ENCODE data around the gene CACNA1D. TPM values are rescaled to one million over a fixed set of nuclear protein-coding genes. Genes with fewer than 3 reads are reported as not detected.

CACNA1D gene
- total and polyA plus RNA-seq, 2 experiments from 2014 or later = 5.2 to 27.8 TPM

DNA sequence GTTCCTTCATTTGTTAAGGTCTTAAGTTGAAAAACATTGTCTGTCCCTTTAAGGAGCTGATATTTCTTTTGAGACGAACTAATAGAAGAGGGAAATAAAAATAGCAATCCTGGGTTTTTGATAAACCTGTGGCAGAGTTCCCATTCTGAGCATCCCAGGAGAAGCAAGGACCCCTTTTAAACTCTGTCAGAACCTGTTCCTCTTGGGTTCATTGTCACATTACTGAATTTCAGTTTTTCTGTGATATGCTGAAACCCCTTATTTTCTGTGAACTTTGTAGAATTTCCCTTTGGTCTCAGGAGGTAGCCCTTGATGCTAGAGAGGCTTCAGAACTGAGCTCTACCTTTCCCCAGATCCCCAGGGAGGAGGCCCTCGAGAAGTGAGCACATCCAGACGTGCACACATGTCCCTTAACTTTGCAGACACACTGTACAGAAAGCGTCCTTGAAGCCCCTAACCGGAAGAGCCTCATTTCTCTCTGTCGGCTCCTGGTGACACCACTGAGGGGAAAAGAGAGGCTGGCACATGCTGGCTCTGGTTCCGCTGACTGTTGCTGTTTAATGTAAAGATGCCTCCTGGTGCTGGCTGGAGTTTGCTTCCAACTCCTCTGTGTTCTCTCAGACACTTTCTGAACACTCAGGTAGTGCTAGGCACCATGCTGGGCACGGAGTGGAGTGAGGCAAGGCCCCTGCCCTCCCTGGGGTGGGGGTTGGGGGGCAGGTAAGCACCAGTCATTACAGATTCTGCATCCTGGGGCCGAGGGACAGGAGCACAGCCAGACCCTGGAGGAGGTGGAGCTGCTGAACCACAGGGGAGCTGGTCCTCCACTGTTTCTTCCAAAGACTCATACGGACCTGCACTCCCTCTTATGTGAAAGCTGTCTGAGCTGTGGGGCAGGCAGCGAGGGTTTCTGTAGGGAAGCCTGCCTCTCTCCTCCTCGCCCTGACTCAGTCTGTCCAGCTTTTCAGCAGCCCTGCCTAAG lies 274.4 kb downstream of the CACNA1D start:
- no peaks in the 10 kb centered on the region for H3K27me3 ChIP-seq
- no peak overlapping the region for H3K4me2 ChIP-seq
- H3K9me2 ChIP-seq (replicated peaks; ENCODE audit: insufficient read depth) = no peaks in the 10 kb centered on the region
- H3K27ac ChIP-seq = no peak overlapping the region
- 71% methylated on average over 12 of the region's 12 CpGs for WGBS (ENCODE audit: low lambda C conversion rate, missing lambda C conversion rate)
- DNase-seq (ENCODE audit: low spot score) = no peak
- no peak overlapping the region for H3K4me3 ChIP-seq
- TF ChIP-seq EZH2phosphoT487 (IDR thresholded peaks at IDR 0.05; ENCODE audit: low read depth, severe bottlenecking, unreplicated experiment) (no peak), EZH2 (IDR thresholded peaks at IDR 0.05; ENCODE audit: borderline replicate concordance) (no peak)
- TF ChIP-seq, protein P1, sequence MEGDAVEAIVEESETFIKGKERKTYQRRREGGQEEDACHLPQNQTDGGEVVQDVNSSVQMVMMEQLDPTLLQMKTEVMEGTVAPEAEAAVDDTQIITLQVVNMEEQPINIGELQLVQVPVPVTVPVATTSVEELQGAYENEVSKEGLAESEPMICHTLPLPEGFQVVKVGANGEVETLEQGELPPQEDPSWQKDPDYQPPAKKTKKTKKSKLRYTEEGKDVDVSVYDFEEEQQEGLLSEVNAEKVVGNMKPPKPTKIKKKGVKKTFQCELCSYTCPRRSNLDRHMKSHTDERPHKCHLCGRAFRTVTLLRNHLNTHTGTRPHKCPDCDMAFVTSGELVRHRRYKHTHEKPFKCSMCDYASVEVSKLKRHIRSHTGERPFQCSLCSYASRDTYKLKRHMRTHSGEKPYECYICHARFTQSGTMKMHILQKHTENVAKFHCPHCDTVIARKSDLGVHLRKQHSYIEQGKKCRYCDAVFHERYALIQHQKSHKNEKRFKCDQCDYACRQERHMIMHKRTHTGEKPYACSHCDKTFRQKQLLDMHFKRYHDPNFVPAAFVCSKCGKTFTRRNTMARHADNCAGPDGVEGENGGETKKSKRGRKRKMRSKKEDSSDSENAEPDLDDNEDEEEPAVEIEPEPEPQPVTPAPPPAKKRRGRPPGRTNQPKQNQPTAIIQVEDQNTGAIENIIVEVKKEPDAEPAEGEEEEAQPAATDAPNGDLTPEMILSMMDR (IDR thresholded peaks at IDR 0.05; ENCODE audit: poor library complexity) = no peak
- H3K9me3 ChIP-seq (ENCODE audit: low read depth) = no peaks in the 10 kb centered on the region
- H2AFZ ChIP-seq = no peak overlapping the region
- no peaks in the 10 kb centered on the region for H3K36me3 ChIP-seq (replicated peaks; ENCODE audit: insufficient read depth, low read depth)
- no peaks in the 10 kb centered on the region for H3K79me2 ChIP-seq
- peaks cover 9% of the 10 kb centered on the region for H3K4me1 ChIP-seq (ENCODE audit: insufficient read depth)
- no peaks in the 10 kb centered on the region for H4K20me1 ChIP-seq (ENCODE audit: insufficient read depth, poor library complexity, severe bottlenecking)

DNA sequence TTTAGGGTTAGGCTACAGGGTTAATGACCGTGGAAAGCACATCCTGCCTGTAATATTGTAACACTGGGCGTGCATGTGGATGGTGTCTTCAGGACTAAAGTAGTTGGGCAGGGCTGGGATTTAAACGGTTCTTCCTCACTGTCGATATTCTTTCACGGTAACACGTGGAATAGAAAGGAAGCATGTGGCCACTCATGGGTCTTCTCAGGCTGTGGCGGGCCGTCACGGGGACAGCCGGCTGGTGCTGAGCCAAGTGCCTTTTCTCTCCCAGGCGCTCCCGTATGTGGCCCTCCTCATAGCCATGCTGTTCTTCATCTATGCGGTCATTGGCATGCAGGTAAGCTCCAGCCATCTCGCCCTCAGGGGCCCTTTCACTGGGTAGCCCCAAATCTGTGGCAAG lies 278.2 kb downstream of the CACNA1D start:
- H2AFZ ChIP-seq = no peak overlapping the region
- no peak for TF ChIP-seq EZH2 (IDR thresholded peaks at IDR 0.05; ENCODE audit: borderline replicate concordance)
- TF ChIP-seq, protein P1 (IDR thresholded peaks at IDR 0.05; ENCODE audit: poor library complexity) = no peak
- H3K27ac ChIP-seq = peak overlapping the region; percentile 66
- no peak overlapping the region for H3K4me2 ChIP-seq
- no peak overlapping the region for H3K4me3 ChIP-seq
- DNase-seq (ENCODE audit: low spot score) = no peak
- no peaks in the 10 kb centered on the region for H4K20me1 ChIP-seq (ENCODE audit: insufficient read depth, poor library complexity, severe bottlenecking)
- no peaks in the 10 kb centered on the region for H3K9me2 ChIP-seq (replicated peaks; ENCODE audit: insufficient read depth)
- H3K36me3 ChIP-seq (replicated peaks; ENCODE audit: insufficient read depth, low read depth) = no peaks in the 10 kb centered on the region
- 85% methylated on average over 14 of the region's 14 CpGs for WGBS (ENCODE audit: low lambda C conversion rate, missing lambda C conversion rate)
- no peaks in the 10 kb centered on the region for H3K79me2 ChIP-seq
- H3K9me3 ChIP-seq (ENCODE audit: low read depth) = no peaks in the 10 kb centered on the region
- H3K27me3 ChIP-seq = no peaks in the 10 kb centered on the region
- H3K4me1 ChIP-seq (ENCODE audit: insufficient read depth) = peaks cover 23% of the 10 kb centered on the region

DNA sequence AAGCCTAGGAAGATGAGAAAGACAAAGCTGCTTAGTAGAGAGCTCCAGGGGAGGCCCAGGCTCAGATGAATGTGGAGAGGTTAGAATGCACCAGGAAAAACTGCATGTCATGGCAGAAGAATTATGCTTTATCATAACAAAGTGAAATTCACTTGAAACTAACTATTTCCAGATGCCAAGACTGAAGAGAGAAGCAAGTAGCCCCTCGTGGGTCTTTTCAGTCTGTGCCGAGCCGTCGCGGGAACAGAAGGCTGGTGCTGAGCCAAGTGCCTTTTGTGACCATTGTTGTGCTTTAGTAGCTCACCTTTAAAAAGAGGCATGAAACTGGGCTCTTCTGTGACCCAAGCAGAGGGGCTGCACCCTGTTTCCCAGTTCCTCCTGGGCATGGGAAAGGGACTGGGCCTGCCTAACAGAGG lies 278.6 kb downstream of the CACNA1D start:
- WGBS (ENCODE audit: low lambda C conversion rate, missing lambda C conversion rate) = 40% methylated on average over 5 of the region's 5 CpGs
- TF ChIP-seq, protein P1 (IDR thresholded peaks at IDR 0.05; ENCODE audit: poor library complexity) = no peak
- TF ChIP-seq EZH2 (IDR thresholded peaks at IDR 0.05; ENCODE audit: borderline replicate concordance) (no peak), EZH2phosphoT487 (IDR thresholded peaks at IDR 0.05; ENCODE audit: low read depth, severe bottlenecking, unreplicated experiment) (no peak)
- no peaks in the 10 kb centered on the region for H3K9me3 ChIP-seq (ENCODE audit: low read depth)
- H3K4me3 ChIP-seq = no peak overlapping the region
- H2AFZ ChIP-seq = no peak overlapping the region
- no peaks in the 10 kb centered on the region for H4K20me1 ChIP-seq (ENCODE audit: insufficient read depth, poor library complexity, severe bottlenecking)
- H3K4me2 ChIP-seq = peak overlapping the region; percentile 25
- no peaks in the 10 kb centered on the region for H3K9me2 ChIP-seq (replicated peaks; ENCODE audit: insufficient read depth)
- no peaks in the 10 kb centered on the region for H3K36me3 ChIP-seq (replicated peaks; ENCODE audit: insufficient read depth, low read depth)
- H3K79me2 ChIP-seq = no peaks in the 10 kb centered on the region
- peaks cover 23% of the 10 kb centered on the region for H3K4me1 ChIP-seq (ENCODE audit: insufficient read depth)
- no peaks in the 10 kb centered on the region for H3K27me3 ChIP-seq
- DNase-seq (ENCODE audit: low spot score) = no peak
- H3K27ac ChIP-seq = peak overlapping the region; percentile 66
